Heart left ventricle (tissue), 16 donors: ENCODE measurements around the gene MB21D2. TPM values are rescaled to one million over a fixed set of nuclear protein-coding genes. Genes with fewer than 3 reads are reported as not detected.

Source experiments
- ATAC-seq, 4 donors: fragments of 200-7000 bp; cut with Tn5 transposase; one replicate each; pipeline ENCODE4 v1.9.1; 2020 to 2022; ENCODE audit warnings: moderate library complexity in 4 of 4, mild to moderate bottlenecking in 3 of 4, moderate number of reproducible peaks in 1 of 4
- DNase-seq, 5 donors: peaks; one replicate each; pipeline ENCODE4 v3.0.0-alpha.2; 2020
- H3K27ac ChIP-seq, 12 donors: fragments of 200-600 bp; sonication (generic) in 4 of 12; one replicate each; pipeline versions ENCODE4 v1.5.0 to v1.8.0; 2016 to 2022; ENCODE audit warnings: mild to moderate bottlenecking in 2 of 12
- H3K27me3 ChIP-seq, 9 donors: fragments of 200-600 bp; sonication (generic) in 2 of 9; one replicate each; pipeline versions ENCODE4 v1.5.1 to v1.8.0; 2016 to 2022; ENCODE audit warnings: mild to moderate bottlenecking in 3 of 9
- H3K36me3 ChIP-seq, 9 donors: fragments of 200-600 bp; sonication (generic) in 2 of 9; one replicate each; pipeline versions ENCODE4 v1.5.0 to v1.8.0; 2018 to 2022; ENCODE audit warnings: mild to moderate bottlenecking in 2 of 9
- H3K4me1 ChIP-seq, 12 donors: fragments of 200-600 bp; sonication (generic) in 4 of 12; one replicate each; pipeline versions ENCODE4 v1.5.0 to v1.8.0; 2016 to 2022; ENCODE audit warnings: mild to moderate bottlenecking in 3 of 12
- H3K4me3 ChIP-seq, 12 donors: fragments of 200-600 bp; sonication (generic) in 4 of 12; one replicate each; pipeline versions ENCODE4 v1.5.0 to v1.8.0; 2017 to 2022; ENCODE audit warnings: mild to moderate bottlenecking in 9 of 12, moderate library complexity in 4 of 12
- H3K9me3 ChIP-seq, 12 donors: fragments of 200-600 bp; sonication (generic) in 4 of 12; one replicate each; pipeline versions ENCODE4 v1.5.0 to v1.8.0; 2016 to 2022; ENCODE audit warnings: mild to moderate bottlenecking in 1 of 12
- CTCF ChIP-seq, 12 donors: fragments of 200-600 bp; sonication (generic) in 4 of 12; IDR thresholded peaks; one replicate each; pipeline versions ENCODE4 v1.5.0 to v1.8.0; 2018 to 2022; ENCODE audit warnings: antibody characterized with exemption in 12 of 12, mild to moderate bottlenecking in 5 of 12
- POLR2A ChIP-seq, 2 donors: fragments of 450-650 bp; IDR thresholded peaks; one replicate each; pipeline ENCODE4 v1.6.1; 2017; ENCODE audit warnings: antibody characterized with exemption in 2 of 2, mild to moderate bottlenecking in 2 of 2, moderate library complexity in 2 of 2
- WGBS, 4 donors: extraction: QIAGEN DNeasy Blood & Tissue Kit in 2 of 4; methylation state at CpG; one replicate each; pipeline versions ENCODE4 v1.1.5 to v1.1.7; 2013 to 2018; 5-methylcytosine and 5-hydroxymethylcytosine counted together
- intact Hi-C, 10 donors: fragments of 100-400 bp; cut with DNase I; formaldehyde crosslinking; loops; one replicate each; pipeline versions ENCODE4 v1.11.1 to v1.14.2; 2022
- polyA plus RNA-seq, 2 donors: library from polyadenylated mRNA; stranded (reverse); fragments of 200-250 nt; gene quantifications; one replicate each; pipeline ENCODE4 v1.2.3, GENCODE V29; 2013
- total RNA-seq, 9 donors: library from RNA; depleted of rRNA in 2 of 9; stranded (reverse); fragments of >200 nt in 2 of 9; fragmentation: NEBNext Ultra II Directional in 3 of 9; extraction: Animal tissue kit (Norgen Biotek cat#: 25700) in 3 of 9; gene quantifications; one replicate each; pipeline versions ENCODE4 v1.1.0 to v1.2.4, GENCODE V29; 2016 to 2023
- donor health status: ischemic (EF 13 %, LVEDD 7.1; RV severe dilation, severe dysfunction).
- donor health status: healthy with polysubstance abuse.
- donor health status: DM: no; HTN: yes; CAD: no.
- donor health status: DM: no; HTN: no; CAD: no.
- donor health status: ischemic (EF 25% LVEDD 6.9; RV normal size, moderate dysfunction).
- donor health status: ischemic (EF 25% LVEDD 5.7; RV mildly dilated, moderate dysfunction).
- donor health status: healthy.
- donor health status: DM: yes; HTN: yes; CAD: no.
- donor health status: ischemic (EF 35%, LVEDD 5.7; RV mildly dilated, moderate dysfunction).
- donor health status: nonischemic (EF 11% LVEDD 7.7; RV severe dilation, severe dysfunction).
- donor health status: DM: yes; HTN: yes; CAD: no.
- donor health status: PGD.
- donor health status: ischemic (EF 29% LVEDD 5.4; RV normal size, mild dysfunction).
- donor health status: nonischemic (EF 23%, LVEDD 6.1; RV moderate dilation, normal function).

Gene MB21D2
- total and polyA plus RNA-seq, 11 donors = 0.91 to 5.0 (median 3.1) TPM

GRCh38 chr3:192826214-192827006 is 91.2 kb downstream of the MB21D2 start:
- intact Hi-C loops = loop anchor here in 5 of 10 donors (5.0 to 10.0 kb wide), 4 partner anchors 91 to 766 kb away; partner anchors contain the start of genes MB21D2 (in 2 of the 5) and OPA1 (in 1 of the 5)
- no peaks in the 10 kb centered on the region for H3K9me3 ChIP-seq
- no peaks in the 10 kb centered on the region for H3K27me3 ChIP-seq
- no peak for TF ChIP-seq POLR2A (IDR thresholded peaks at IDR 0.05)
- H3K36me3 ChIP-seq = no peaks in the 10 kb centered on the region
- H3K4me1 ChIP-seq = peaks cover 0 to 39% (median 26%) of the 10 kb centered on the region in 12 donors
- ATAC-seq (no peak), DNase-seq (no peak)
- WGBS, 4 donors = 30 to 52% (median 40%) methylated on average over 4 of the region's 4 CpGs
- peak overlapping the region in 1 of 12 donors; percentile 7 for H3K27ac ChIP-seq
- no peak overlapping the region for H3K4me3 ChIP-seq

- WGBS, 4 donors = 76 to 91% (median 83%) methylated on average over 2 of the region's 2 CpGs
Measured at GRCh38 chr3:192825657-192826200, 91.9 kb downstream of the MB21D2 start.

GRCh38 chr3:192825216-192825615 is 92.4 kb downstream of the MB21D2 start:
- no peak for DNase-seq
- H3K27ac ChIP-seq = no peak overlapping the region
- no peaks in the 10 kb centered on the region for H3K27me3 ChIP-seq
- peaks cover 0 to 30% (median 17%) of the 10 kb centered on the region in 12 donors for H3K4me1 ChIP-seq
- WGBS, 4 donors = 56 to 66% (median 64%) methylated on average over 1 of the region's 1 CpG
- ATAC-seq = peak in 2 of 4 donors; percentile 38 to 39
- no peak overlapping the region for H3K4me3 ChIP-seq
- TF ChIP-seq CTCF (IDR thresholded peaks at IDR 0.05) = no peak
- no peak for TF ChIP-seq POLR2A (IDR thresholded peaks at IDR 0.05)
- H3K9me3 ChIP-seq = no peaks in the 10 kb centered on the region
- intact Hi-C loops = loop anchor here in 5 of 10 donors (5.0 to 10.0 kb wide), 4 partner anchors 92 to 767 kb away; partner anchors contain the start of genes MB21D2 (in 2 of the 5) and OPA1 (in 1 of the 5)
- H3K36me3 ChIP-seq = no peaks in the 10 kb centered on the region

More at GRCh38 chr3:192825657-192826200, 91.9 kb downstream of the MB21D2 start:
- intact Hi-C loops = loop anchor here in 5 of 10 donors (5.0 to 10.0 kb wide), 4 partner anchors 92 to 767 kb away; partner anchors contain the start of genes MB21D2 (in 2 of the 5) and OPA1 (in 1 of the 5)
- no peaks in the 10 kb centered on the region for H3K36me3 ChIP-seq
- H3K4me1 ChIP-seq = peaks cover 0 to 34% (median 22%) of the 10 kb centered on the region in 12 donors
- ATAC-seq = peak in 1 of 4 donors; percentile 66
- no peak for DNase-seq
- no peaks in the 10 kb centered on the region for H3K27me3 ChIP-seq
- no peaks in the 10 kb centered on the region for H3K9me3 ChIP-seq
- TF ChIP-seq POLR2A (IDR thresholded peaks at IDR 0.05) (no peak), CTCF (IDR thresholded peaks at IDR 0.05) (peak in 2 of 12 donors; percentile 8 to 14)
- H3K27ac ChIP-seq = no peak overlapping the region
- H3K4me3 ChIP-seq = no peak overlapping the region

- TF ChIP-seq CTCF (IDR thresholded peaks at IDR 0.05) = no peak
- TF ChIP-seq POLR2A (IDR thresholded peaks at IDR 0.05) = no peak
- Histone ChIP-seq H3K4me3 (no peak overlapping the region), H3K27ac (no peak overlapping the region), H3K36me3 (no peaks in the 10 kb centered on the region), H3K4me1 (peaks cover 0 to 35% (median 19%) of the 10 kb centered on the region in 12 donors), H3K27me3 (no peaks in the 10 kb centered on the region), H3K9me3 (no peaks in the 10 kb centered on the region)
- ATAC-seq (no peak), DNase-seq (no peak)
- intact Hi-C loops = loop anchor here in 3 of 10 donors (1.0 to 10.0 kb wide), 3 partner anchors 8 to 640 kb away; no protein-coding TSS in a partner anchor
- WGBS, 4 donors = 95 to 98% (median 97%) methylated on average over 2 of the region's 2 CpGs
Measured at GRCh38 chr3:192824313-192824712, 93.3 kb downstream of the MB21D2 start.
